PFSK-1 (cell line): ENCODE results near the gene PAPSS1.

Experiments
- FOXP2 ChIP-seq: optimal IDR thresholded peaks from 2 replicates; pipeline ENCODE3; 2011; ENCODE audit warnings: borderline replicate concordance, control low read depth, inconsistent platforms; ENCODE audit not compliant: insufficient read depth; ENCODE audit errors: extremely low read length, extremely low read depth
- POLR2AphosphoS5 ChIP-seq: IDR thresholded peaks from 2 replicates; pipeline ENCODE4 v1.6.1; 2012; ENCODE audit warnings: low read depth, mild to moderate bottlenecking, control low read depth, low read length, moderate library complexity
- REST ChIP-seq, 2 experiments: IDR thresholded peaks; 2 replicates each; pipeline versions ENCODE4 v1.6.1 to v1.8.0; 2011 to 2012; ENCODE audit warnings: low read depth in 2 of 2, low read length in 2 of 2, control low read depth in 1 of 2, inconsistent platforms in 1 of 2, mild to moderate bottlenecking in 1 of 2, moderate library complexity in 1 of 2; ENCODE audit not compliant: insufficient read depth in 1 of 2
- SIN3A ChIP-seq: IDR thresholded peaks from 2 replicates; pipeline ENCODE4 v1.6.1; 2012; ENCODE audit warnings: mild to moderate bottlenecking, low read length, moderate library complexity, borderline replicate concordance; ENCODE audit not compliant: insufficient read depth
- TAF1 ChIP-seq: IDR thresholded peaks from 2 replicates; pipeline ENCODE4 v1.6.1; 2012; ENCODE audit warnings: low read length, control low read depth, borderline replicate concordance; ENCODE audit not compliant: insufficient read depth

PAPSS1 gene

GRCh38 chr4:107737450-107737849 is 17.4 kb upstream of the PAPSS1 start:
- TF ChIP-seq SIN3A (no peak), FOXP2 (no peak), TAF1 (no peak), REST (IDR thresholded peaks at IDR 0.05; ENCODE audit: insufficient read depth in 1 of 2, low read depth in 2 of 2, low read length in 2 of 2) (no peak), POLR2AphosphoS5 (no peak)

GRCh38 chr4:107736924-107737448 is 17.0 kb upstream of the PAPSS1 start:
- TF ChIP-seq TAF1 = no peak
- no peak for TF ChIP-seq REST (IDR thresholded peaks at IDR 0.05; ENCODE audit: insufficient read depth in 1 of 2, low read depth in 2 of 2, low read length in 2 of 2)
- no peak for TF ChIP-seq FOXP2
- TF ChIP-seq POLR2AphosphoS5 = no peak
- no peak for TF ChIP-seq SIN3A

GRCh38 chr4:107736037-107736436 is 16.0 kb upstream of the PAPSS1 start:
- TF ChIP-seq REST (IDR thresholded peaks at IDR 0.05; ENCODE audit: insufficient read depth in 1 of 2, low read depth in 2 of 2, low read length in 2 of 2) = no peak
- no peak for TF ChIP-seq SIN3A
- no peak for TF ChIP-seq TAF1
- TF ChIP-seq FOXP2 = no peak
- TF ChIP-seq POLR2AphosphoS5 = no peak

- TF ChIP-seq REST (IDR thresholded peaks at IDR 0.05; ENCODE audit: insufficient read depth in 1 of 2, low read depth in 2 of 2, low read length in 2 of 2) (no peak), TAF1 (no peak), POLR2AphosphoS5 (no peak), FOXP2 (no peak), SIN3A (no peak)
Measured at GRCh38 chr4:107734120-107734519, 14.1 kb upstream of the PAPSS1 start.

GRCh38 chr4:107733431-107733925 is 13.4 kb upstream of the PAPSS1 start:
- TF ChIP-seq FOXP2 (no peak), SIN3A (no peak), POLR2AphosphoS5 (no peak), REST (IDR thresholded peaks at IDR 0.05; ENCODE audit: insufficient read depth in 1 of 2, low read depth in 2 of 2, low read length in 2 of 2) (no peak), TAF1 (no peak)
